BJ (cell line): Measurements from ENCODE around the gene GORASP1. TPM values are rescaled to one million over a fixed set of nuclear protein-coding genes. Genes with fewer than 3 reads are reported as not detected.

Source experiments
- CTCF ChIA-PET: fragments of 350-600 bp; formaldehyde crosslinking; extraction: SDS; loops from one replicate; lab custom pipeline; 2021; ENCODE audit warnings: antibody characterized with exemption, inconsistent platforms; lab: Yijun Ruan, JAX
- POLR2A ChIA-PET: fragments of 300-600 bp; sonication (Branson Sonifier 250); formaldehyde crosslinking; extraction: SDS; loops from one replicate; lab custom pipeline; 2021; ENCODE audit warnings: antibody characterized with exemption; lab: Charles Lee
- DNase-seq: peaks from one replicate; pipeline ENCODE4 v3.0.0-alpha.2; 2011; ENCODE audit warnings: low read depth
- H3K27me3 ChIP-seq: 2 replicates; pipeline ENCODE4 v1.6.0; 2011; ENCODE audit warnings: low read length; ENCODE audit not compliant: control insufficient read depth, insufficient read depth
- H3K36me3 ChIP-seq: 2 replicates; pipeline ENCODE4 v1.5.1; 2011; ENCODE audit warnings: low read length; ENCODE audit not compliant: control insufficient read depth, insufficient read depth
- H3K4me3 ChIP-seq: 2 replicates; pipeline ENCODE4 v1.5.1; 2011; ENCODE audit warnings: low read depth, mild to moderate bottlenecking, control low read depth, low read length
- polyA plus RNA-seq: library from polyadenylated mRNA; depleted of rRNA; stranded (reverse); fragments of >200 nt; gene quantifications from 2 replicates; pipeline ENCODE4 v1.2.3, GENCODE V29; 2011
- TF ChIP-seq, protein P1 (sequence below): IDR thresholded peaks from 2 replicates; pipeline ENCODE4 v1.5.1; 2011; ENCODE audit warnings: low read depth, mild to moderate bottlenecking, control low read depth, inconsistent platforms, low read length, moderate library complexity; ENCODE audit not compliant: insufficient read depth

Gene GORASP1
- polyA plus RNA-seq, 1 experiment = 87.0 TPM

DNA sequence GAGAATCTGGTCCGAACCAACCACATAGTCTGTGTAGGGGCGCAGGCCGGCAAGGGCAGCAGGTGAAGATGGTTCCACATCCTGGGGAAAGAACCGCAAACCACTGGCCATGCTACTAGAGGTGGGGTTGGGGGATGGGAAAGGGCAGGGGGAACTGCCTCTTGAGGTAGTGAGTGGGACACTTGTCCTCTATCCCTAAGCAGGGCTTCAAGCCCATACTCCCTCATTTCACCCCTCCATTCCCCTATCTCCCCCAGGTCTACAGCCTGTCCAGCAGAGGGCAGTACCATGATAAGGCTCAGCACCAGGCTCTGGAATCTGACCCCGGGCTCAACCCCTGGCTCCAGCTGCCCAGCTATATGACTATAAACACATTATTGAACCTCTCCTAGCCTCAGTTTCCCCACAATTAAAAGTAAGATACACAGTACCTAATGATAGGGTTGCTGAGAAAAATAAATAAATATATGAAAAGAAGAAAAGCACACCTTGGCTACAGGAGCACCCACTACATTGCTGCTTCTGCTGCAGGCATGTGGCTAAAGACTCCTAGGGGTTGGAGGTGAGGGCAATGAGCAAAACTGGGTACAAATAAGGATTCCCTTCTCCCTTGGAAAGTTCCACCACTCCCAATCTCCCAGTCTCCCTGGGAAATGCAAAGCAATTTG lies 6.3 kb downstream of the GORASP1 start:
- CTCF ChIA-PET = interaction anchor here (0.6 to 2.1 kb wide), 6 partner anchors 12 to 191 kb away, joined by 3 to 11 read pairs (median 4); no protein-coding TSS in a partner anchor

DNA sequence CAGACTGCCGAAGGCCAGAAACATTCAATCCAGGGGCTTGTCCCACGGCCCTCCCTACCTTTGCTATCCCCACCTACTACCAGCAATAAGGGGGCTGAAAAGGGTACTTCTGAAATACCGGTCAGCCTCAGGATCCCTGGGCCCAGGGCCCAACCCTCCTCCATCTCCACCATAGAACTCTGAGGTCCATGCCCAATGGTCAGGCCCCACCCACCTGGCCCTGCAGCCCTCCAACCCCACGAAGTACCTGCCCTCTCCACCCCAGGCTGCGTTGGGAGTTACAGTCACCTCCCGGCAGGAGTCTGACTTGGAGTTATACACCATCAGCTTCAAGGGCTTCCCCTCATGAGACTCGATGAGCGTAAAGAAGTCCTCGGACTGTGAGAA lies 6.9 kb downstream of the GORASP1 start:
- POLR2A ChIA-PET = no interaction called here
- Histone ChIP-seq H3K36me3 (peaks cover 36% of the 10 kb centered on the region), H3K27me3 (no peaks in the 10 kb centered on the region), H3K4me3 (no peak overlapping the region)
- CTCF ChIA-PET = interaction anchor here (1.5 to 2.1 kb wide), 2 partner anchors 187 to 192 kb away, joined by 5 to 11 read pairs; no protein-coding TSS in a partner anchor
- no peak for DNase-seq
- TF ChIP-seq, protein P1, sequence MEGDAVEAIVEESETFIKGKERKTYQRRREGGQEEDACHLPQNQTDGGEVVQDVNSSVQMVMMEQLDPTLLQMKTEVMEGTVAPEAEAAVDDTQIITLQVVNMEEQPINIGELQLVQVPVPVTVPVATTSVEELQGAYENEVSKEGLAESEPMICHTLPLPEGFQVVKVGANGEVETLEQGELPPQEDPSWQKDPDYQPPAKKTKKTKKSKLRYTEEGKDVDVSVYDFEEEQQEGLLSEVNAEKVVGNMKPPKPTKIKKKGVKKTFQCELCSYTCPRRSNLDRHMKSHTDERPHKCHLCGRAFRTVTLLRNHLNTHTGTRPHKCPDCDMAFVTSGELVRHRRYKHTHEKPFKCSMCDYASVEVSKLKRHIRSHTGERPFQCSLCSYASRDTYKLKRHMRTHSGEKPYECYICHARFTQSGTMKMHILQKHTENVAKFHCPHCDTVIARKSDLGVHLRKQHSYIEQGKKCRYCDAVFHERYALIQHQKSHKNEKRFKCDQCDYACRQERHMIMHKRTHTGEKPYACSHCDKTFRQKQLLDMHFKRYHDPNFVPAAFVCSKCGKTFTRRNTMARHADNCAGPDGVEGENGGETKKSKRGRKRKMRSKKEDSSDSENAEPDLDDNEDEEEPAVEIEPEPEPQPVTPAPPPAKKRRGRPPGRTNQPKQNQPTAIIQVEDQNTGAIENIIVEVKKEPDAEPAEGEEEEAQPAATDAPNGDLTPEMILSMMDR = no peak

More for the DNA sequence above, 6.3 kb downstream of the GORASP1 start:
- POLR2A ChIA-PET = no interaction called here
- TF ChIP-seq, protein P1 = peak; percentile 78
- Histone ChIP-seq H3K36me3 (peaks cover 34% of the 10 kb centered on the region), H3K27me3 (no peaks in the 10 kb centered on the region), H3K4me3 (no peak overlapping the region)
- DNase-seq = no peak

DNA sequence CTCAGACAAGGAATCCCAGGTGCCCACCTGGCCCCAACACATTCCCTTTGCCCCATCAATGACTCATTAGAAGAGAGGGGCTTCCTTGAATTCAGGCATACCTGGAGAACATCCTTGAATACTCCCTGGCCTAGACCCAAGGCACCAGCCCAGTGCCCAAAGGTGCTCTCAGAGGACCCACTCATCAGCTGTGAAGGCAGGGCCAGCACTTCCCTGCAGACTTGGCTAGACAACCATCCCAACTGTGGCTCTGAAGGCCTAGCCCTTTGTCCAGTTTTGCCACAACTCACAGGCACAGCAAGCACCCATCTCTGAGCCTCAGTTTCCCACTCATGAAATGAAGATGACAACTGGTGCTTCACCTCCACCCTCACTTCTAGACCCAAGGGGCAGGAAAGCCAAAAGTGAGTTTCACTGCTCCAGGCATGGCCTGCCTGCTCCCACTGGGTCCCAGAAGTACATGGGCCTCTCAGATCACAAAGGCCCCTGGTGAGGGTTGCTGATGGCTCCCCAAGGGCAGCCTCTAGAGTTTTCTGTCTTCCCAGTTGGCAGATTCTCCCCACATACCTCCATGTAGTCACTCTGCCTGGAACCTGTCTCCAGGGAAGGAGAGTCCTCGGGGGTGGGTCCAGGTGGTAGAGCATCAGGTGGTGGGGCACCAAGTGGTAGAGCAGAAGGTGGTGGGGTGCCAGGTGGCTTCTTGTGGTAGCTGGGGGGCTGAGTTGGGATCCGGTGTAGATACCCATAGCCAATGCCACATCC lies 7.5 kb downstream of the GORASP1 start:
- ChIA-PET CTCF (interaction anchor here (2.1 kb wide), 1 partner anchor 192 kb away, joined by 11 read pairs; no protein-coding TSS in a partner anchor), POLR2A (no interaction called here)
- no peak for DNase-seq
- Histone ChIP-seq H3K27me3 (no peaks in the 10 kb centered on the region), H3K4me3 (no peak overlapping the region), H3K36me3 (peaks cover 36% of the 10 kb centered on the region)
- TF ChIP-seq, protein P1 = no peak

DNA sequence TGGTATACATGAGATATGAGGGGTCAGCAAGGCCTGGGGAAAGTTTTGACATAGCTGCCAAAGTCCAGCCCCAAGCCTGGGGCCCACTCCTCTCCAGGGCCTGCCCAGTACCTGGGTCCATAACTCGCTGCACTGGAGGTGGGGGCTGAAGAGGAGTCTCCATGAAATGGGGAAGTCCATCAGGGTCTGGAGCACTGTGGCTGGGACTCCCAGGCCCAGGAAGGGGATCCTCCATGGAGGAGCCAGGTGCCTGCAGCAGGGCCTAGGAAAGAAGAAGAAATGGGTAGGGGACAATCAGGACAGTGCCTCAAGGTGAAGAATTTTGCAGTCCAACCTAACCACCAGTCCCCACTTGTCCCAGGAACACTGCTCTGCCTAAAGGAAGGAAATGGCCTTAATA lies 8.2 kb downstream of the GORASP1 start:
- ChIA-PET POLR2A (no interaction called here), CTCF (interaction anchor here (1.1 kb wide), 1 partner anchor 189 kb away, joined by 4 read pairs; no protein-coding TSS in a partner anchor)
- Histone ChIP-seq H3K4me3 (no peak overlapping the region), H3K36me3 (peaks cover 36% of the 10 kb centered on the region), H3K27me3 (no peaks in the 10 kb centered on the region)
- DNase-seq = no peak
- TF ChIP-seq, protein P1 = no peak

DNA sequence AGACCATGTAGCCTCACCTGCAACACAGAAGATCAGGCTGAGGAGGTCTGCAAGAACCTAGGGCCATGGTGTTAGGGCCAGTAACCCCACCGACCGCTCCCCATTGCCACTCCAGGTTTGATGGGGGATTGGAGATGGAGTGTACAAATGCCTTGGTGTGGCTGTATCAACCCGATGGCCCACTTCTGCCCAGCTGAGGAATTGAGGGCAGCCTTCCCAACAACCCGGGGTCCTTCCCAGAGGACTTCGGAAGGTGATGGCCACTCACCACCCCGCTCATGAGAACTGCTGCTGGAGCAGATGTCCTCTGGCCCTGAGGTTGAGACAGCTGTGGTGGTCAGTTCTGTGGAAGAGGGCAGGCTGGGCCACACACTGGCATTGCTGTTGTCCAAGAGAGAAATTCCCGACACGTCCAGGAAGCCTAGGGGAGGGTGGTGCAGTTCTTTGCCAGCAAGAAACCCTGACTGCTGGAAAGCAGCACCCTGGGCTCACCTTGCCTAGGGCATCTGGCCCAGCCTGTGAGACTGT lies 8.9 kb downstream of the GORASP1 start:
- ChIA-PET CTCF (interaction anchor here (1.1 kb wide), 1 partner anchor 190 kb away, joined by 4 read pairs; no protein-coding TSS in a partner anchor), POLR2A (no interaction called here)
- Histone ChIP-seq H3K27me3 (no peaks in the 10 kb centered on the region), H3K4me3 (no peak overlapping the region), H3K36me3 (peaks cover 38% of the 10 kb centered on the region)
- no peak for DNase-seq
- TF ChIP-seq, protein P1 = no peak
